Measurements from ENCODE around the gene NPR3. TPM values are rescaled to one million over a fixed set of nuclear protein-coding genes. Genes with fewer than 3 reads are reported as not detected.

NPR3 gene
- total RNA-seq, 1 donor from 2014 or later = 87.2 TPM

DNA sequence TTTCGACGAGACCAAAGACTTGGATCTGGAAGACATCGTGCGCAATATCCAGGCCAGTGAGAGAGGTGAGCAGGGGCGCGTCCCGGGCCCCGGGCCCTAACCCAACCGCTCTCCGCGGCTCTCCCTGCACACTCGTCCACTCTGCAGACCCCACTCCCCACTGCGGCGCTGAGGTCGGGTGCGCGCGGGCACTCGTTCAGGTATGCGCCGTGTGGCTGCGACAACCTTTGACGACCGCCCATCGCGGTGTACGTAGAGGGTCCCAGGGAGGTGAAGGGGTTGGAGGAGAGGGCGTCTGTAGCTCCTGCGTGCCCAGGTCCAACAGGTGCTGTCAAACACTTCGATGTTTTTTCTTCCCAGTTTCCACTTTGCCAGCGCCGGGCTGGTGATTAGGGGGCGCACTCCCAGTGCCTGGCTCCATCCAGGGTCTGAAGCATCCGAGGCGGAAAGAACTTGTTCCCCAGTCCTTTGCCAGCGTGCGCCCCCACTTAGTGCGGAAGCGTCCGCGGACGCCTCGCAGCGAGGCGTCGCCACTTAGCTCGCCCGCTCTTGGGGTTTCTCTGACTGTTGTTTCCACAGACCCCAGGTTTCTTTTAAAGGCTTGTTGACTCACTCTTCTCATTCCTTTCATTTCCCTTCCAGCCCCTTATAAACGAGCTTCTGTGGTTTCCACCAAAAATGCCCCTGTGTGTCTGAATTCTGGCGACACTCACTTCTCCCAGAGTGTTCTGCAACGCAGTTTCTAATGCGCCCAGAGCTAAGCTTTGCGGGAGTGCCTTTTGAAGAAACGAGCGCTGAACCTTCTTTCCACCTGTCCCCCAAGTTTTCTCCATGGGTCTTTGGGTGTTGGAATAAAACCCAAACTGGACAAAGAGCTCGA is 1.6 kb downstream of the NPR3 start:
- Histone ChIP-seq H3K36me3 (no peaks in the 10 kb centered on the region), H3K4me1 (peaks cover 28% of the 10 kb centered on the region), H3K27ac (peak overlapping the region; percentile 72), H3K4me3 (peak overlapping the region; percentile 67), H3K9me3 (no peaks in the 10 kb centered on the region), H3K27me3 (peaks cover 26% of the 10 kb centered on the region)
- TF ChIP-seq, protein P1, sequence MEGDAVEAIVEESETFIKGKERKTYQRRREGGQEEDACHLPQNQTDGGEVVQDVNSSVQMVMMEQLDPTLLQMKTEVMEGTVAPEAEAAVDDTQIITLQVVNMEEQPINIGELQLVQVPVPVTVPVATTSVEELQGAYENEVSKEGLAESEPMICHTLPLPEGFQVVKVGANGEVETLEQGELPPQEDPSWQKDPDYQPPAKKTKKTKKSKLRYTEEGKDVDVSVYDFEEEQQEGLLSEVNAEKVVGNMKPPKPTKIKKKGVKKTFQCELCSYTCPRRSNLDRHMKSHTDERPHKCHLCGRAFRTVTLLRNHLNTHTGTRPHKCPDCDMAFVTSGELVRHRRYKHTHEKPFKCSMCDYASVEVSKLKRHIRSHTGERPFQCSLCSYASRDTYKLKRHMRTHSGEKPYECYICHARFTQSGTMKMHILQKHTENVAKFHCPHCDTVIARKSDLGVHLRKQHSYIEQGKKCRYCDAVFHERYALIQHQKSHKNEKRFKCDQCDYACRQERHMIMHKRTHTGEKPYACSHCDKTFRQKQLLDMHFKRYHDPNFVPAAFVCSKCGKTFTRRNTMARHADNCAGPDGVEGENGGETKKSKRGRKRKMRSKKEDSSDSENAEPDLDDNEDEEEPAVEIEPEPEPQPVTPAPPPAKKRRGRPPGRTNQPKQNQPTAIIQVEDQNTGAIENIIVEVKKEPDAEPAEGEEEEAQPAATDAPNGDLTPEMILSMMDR (IDR thresholded peaks at IDR 0.05) = no peak
- DNase-seq (no peak), ATAC-seq (no peak)
- intact Hi-C loops (cut with DNase I) = loop anchor here (10.0 kb wide), 1 partner anchor 132 kb away; no protein-coding TSS in a partner anchor

DNA sequence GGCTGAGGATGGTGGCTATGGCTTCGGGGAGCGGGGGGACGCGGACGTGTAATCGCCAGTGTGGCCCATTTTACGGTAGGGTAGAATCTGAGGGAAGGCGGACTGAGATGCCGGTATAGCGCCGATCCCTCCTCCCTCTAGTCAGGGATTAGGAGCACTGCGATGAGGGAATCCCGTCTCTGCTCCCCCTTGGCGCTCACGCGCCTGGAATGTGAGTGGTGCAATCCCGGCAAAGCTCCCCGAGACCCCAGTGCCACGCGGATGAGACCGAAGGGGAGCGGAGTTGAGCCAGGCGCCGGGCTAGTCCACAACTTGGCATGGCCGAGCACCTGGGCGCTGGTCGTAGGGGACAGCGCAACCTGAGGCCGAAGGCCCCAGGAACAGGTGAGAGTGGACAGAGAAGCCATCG is 2.2 kb downstream of the NPR3 start:
- intact Hi-C loops (cut with DNase I) = loop anchor here (10.0 kb wide), 1 partner anchor 131 kb away; no protein-coding TSS in a partner anchor
- no peak for DNase-seq

DNA sequence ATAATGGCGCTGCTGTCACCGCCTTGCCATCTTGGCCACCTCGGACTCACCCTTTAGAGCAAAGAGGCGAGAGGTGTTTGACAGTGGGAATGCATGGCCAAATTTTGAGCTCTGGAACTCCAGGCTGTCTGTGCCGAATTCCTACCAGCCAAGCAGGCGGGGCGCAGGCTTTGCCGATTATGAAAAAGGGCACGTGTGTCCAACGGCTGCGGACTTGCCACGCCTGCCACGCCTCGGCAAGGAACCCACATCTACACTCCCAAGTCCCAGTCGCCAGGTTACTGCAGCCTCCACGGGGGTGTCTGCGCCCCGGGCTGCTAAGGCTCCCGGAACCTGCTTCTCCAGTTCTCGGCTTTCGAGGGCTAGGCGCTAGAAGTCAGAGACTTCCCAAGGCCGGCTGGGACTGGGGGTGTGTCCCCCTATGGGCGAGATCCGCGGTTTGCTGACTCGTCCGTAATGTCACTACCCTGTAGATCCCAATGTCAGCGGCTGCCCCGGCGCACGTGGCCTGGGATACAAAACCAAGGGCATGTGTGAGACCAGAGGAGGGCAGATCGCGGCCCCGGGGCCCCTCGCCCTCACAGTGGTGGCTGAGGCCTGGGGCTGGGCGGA is 2.8 kb downstream of the NPR3 start:
- DNase-seq = peak; percentile 72
- intact Hi-C loops (cut with DNase I) = loop anchor here (10.0 kb wide), 1 partner anchor 131 kb away; no protein-coding TSS in a partner anchor
- no peaks in the 10 kb centered on the region for H3K9me3 ChIP-seq
- TF ChIP-seq, protein P1 (IDR thresholded peaks at IDR 0.05) = no peak
- peak overlapping the region; percentile 72 for H3K27ac ChIP-seq
- peaks cover 28% of the 10 kb centered on the region for H3K4me1 ChIP-seq
- peak overlapping the region; percentile 67 for H3K4me3 ChIP-seq
- peaks cover 26% of the 10 kb centered on the region for H3K27me3 ChIP-seq
- no peaks in the 10 kb centered on the region for H3K36me3 ChIP-seq
- peak; percentile 66 for ATAC-seq

More for the DNA sequence above, 2.2 kb downstream of the NPR3 start:
- no peak for ATAC-seq
- Histone ChIP-seq H3K9me3 (no peaks in the 10 kb centered on the region), H3K27me3 (peaks cover 26% of the 10 kb centered on the region), H3K4me1 (peaks cover 28% of the 10 kb centered on the region), H3K36me3 (no peaks in the 10 kb centered on the region), H3K4me3 (peak overlapping the region; percentile 67), H3K27ac (peak overlapping the region; percentile 72)
- TF ChIP-seq, protein P1 (IDR thresholded peaks at IDR 0.05) = no peak

DNA sequence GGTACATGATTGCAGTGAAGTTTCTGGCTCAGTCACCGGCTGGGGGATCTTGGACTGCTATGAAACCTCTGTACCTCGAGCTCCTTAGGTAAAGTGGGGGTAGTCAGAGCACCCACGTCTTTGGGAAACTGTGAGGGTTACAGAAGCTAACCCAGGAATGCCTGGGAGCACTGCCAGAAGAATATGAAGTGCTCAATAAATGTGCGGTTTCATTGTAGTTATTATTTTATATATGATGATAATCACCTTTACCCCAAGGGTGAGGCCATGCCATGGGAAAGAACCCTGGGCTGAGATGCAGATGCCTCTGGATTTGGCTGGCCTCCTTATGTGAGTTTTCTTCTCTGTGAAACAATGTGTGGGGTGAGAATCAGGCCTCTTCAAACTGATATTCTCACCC is 3.7 kb downstream of the NPR3 start:
- H3K4me3 ChIP-seq = peak overlapping the region; percentile 67
- peaks cover 25% of the 10 kb centered on the region for H3K4me1 ChIP-seq
- ATAC-seq (no peak), DNase-seq (no peak)
- TF ChIP-seq, protein P1 (IDR thresholded peaks at IDR 0.05) = no peak
- intact Hi-C loops (cut with DNase I) = loop anchor here (10.0 kb wide), 1 partner anchor 130 kb away; no protein-coding TSS in a partner anchor
- H3K27ac ChIP-seq = peak overlapping the region; percentile 72
- H3K27me3 ChIP-seq = peaks cover 26% of the 10 kb centered on the region
- H3K36me3 ChIP-seq = no peaks in the 10 kb centered on the region
- H3K9me3 ChIP-seq = no peaks in the 10 kb centered on the region

DNA sequence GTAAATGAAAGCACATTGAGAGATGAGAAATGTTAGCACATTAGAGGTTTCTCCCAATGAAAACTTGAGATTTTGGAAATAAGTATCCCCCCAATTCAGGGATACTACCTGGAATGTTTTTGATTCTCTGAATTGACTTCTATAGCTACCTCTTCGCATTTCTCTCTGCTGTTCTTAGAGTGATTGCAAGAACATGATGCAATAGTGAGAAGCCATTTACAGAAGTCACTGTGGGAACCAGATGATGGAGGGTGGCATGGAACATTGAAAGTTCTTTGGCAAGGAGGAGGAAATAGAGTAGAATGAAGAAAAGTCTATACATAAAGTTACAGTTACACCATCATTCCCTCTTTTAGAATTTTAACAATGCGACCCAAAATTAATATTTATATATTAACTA is 9.2 kb downstream of the NPR3 start:
- H3K9me3 ChIP-seq = no peaks in the 10 kb centered on the region
- ATAC-seq (no peak), DNase-seq (no peak)
- H3K4me3 ChIP-seq = no peak overlapping the region
- intact Hi-C loops (cut with DNase I) = no loop called here
- peaks cover 1% of the 10 kb centered on the region for H3K4me1 ChIP-seq
- TF ChIP-seq, protein P1 (IDR thresholded peaks at IDR 0.05) = no peak
- H3K36me3 ChIP-seq = no peaks in the 10 kb centered on the region
- H3K27ac ChIP-seq = no peak overlapping the region
- no peaks in the 10 kb centered on the region for H3K27me3 ChIP-seq

Measured in upper lobe of right lung (tissue), 1 donor.